SU-DHL-6 (cell line): ENCODE results near the gene NUP188.

ENCODE experiments used
- CTCF ChIP-seq: fragments of 200-600 bp; sonication (generic); IDR thresholded peaks from one replicate; pipeline ENCODE4 v1.5.1; 2017; ENCODE audit warnings: antibody characterized with exemption, mild to moderate bottlenecking, low read length, moderate library complexity; ENCODE audit not compliant: insufficient read depth, poor library complexity, severe bottlenecking
- EZH2phosphoT487 ChIP-seq: fragments of 200-600 bp; sonication (generic), shearing (Covaris generic); conservative IDR thresholded peaks from 2 replicates; pipeline ENCODE4 v1.6.1; 2018; ENCODE audit warnings: mild to moderate bottlenecking, antibody characterized with exemption, low read length, moderate library complexity, mixed read lengths

DNA sequence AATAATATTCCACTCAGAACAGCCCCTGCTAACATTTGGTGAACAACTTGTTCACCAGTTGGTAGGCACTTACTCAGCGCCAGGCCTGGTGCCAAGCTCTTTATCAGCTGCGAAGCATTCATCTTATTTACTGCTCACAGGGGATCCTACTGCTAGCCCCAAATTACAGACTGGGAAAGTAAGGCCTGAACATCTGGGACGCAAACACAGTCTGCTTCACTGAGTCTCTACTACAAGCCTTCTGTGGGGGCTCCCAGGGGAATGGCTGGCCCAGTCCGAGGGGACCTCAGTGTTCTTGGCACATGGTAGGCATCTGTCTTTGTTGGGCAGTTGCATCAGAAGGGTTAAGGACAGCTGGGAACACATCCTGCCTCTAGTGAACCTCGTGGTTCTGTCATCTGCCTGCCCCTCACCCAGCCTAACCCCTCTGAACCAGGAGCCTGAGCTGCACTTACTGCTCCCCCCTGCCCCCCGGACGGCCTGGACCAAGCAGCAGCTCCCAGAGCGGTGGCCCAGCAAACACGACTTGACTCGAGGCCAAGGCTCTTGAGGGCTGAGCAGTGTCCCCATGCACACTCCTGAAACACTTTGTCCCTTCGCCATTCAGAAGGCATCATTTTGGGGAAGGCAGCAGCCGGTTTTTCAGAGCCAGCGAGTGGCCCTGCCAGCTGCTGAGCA is 27.0 kb upstream of the NUP188 start, which contains the start of gene PHYHD1:
- TF ChIP-seq CTCF (no peak), EZH2phosphoT487 (no peak)
